Astrocyte (in vitro differentiated cells and primary cell): ENCODE measurements around the gene FCRL3.

ENCODE experiments used
- CTCF ChIP-seq: IDR thresholded peaks from 2 replicates; pipeline ENCODE4 v1.5.1; 2011; ENCODE audit warnings: low read depth, mild to moderate bottlenecking, inconsistent platforms, low read length, moderate library complexity; ENCODE audit not compliant: insufficient read depth
- EZH2 ChIP-seq: IDR thresholded peaks from 2 replicates; pipeline ENCODE4 v1.6.1; 2012; ENCODE audit warnings: mild to moderate bottlenecking, low read length, inconsistent platforms; ENCODE audit not compliant: insufficient read depth

GRCh38 chr1:157748262-157748817 is 47.8 kb upstream of the FCRL3 start:
- TF ChIP-seq CTCF = no peak
- no peak for TF ChIP-seq EZH2
